ENCODE results near the gene MAGT1.
"Not testable (repeated sequence)": the region's sequence is repeated elsewhere in the genome, so short reads cannot be mapped to it uniquely, and the experiment has no call there.

Gene MAGT1

DNA sequence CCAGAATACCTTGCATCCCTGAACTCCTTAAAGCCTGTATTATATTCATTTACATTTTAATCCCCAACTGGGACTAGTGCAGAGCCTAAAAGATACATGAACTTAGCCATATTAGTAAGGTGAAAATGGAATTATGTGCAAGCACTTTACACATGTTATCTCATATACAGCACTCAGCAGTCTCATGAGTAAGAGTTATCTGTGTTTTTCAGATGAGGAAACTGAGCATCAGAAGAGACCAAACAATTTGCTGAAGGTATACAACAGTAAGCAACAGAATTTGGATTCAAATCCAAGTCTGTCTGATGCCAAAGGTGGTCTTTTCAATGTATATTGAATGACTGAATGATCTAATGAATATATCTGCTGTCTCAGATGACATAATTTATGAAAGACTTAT, 27.6 kb upstream of the MAGT1 start:
- Histone ChIP-seq H3K9ac (no peak overlapping the region), H3K4me3 (no peak overlapping the region), H3K36me3 (no peaks in the 10 kb centered on the region), H3K27me3 (peaks cover 32% of the 10 kb centered on the region), H3K27ac (no peak overlapping the region), H3K9me3 (peaks cover 7% of the 10 kb centered on the region; the same call in 1 of the 2 replicates), H3K4me1 (no peaks in the 10 kb centered on the region), H3K4me2 (no peak overlapping the region), H4K20me1 (peaks cover 9% of the 10 kb centered on the region)
- no peak for TF ChIP-seq Cebpa-rat (IDR thresholded peaks at IDR 0.05)

DNA sequence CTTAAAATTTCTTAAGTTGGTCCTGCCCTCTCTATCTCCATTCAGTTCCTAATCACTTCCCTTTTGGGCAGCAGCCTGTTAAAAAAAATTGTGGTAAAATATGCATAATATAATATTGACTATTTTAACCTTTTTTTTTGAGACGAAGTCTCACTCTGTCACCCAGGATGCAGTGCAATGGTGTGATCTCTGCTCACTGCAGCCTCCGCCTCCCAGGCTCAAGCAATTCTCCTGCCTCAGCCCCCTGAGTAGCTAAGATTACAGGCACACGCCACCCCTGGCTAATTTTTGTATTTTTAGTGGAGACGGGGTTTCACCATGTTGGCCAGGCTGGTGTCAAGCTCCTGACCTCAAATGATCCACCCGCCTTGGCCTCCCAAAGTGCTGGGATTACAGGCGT, 24.1 kb upstream of the MAGT1 start:
- H3K9me3 ChIP-seq, H3K27ac ChIP-seq, H4K20me1 ChIP-seq, H3K9ac ChIP-seq, H3K4me3 ChIP-seq, H3K4me1 ChIP-seq, H3K36me3 ChIP-seq, H3K4me2 ChIP-seq: not testable (repeated sequence)
- H3K27me3 ChIP-seq = peaks cover 38% of the 10 kb centered on the region

DNA sequence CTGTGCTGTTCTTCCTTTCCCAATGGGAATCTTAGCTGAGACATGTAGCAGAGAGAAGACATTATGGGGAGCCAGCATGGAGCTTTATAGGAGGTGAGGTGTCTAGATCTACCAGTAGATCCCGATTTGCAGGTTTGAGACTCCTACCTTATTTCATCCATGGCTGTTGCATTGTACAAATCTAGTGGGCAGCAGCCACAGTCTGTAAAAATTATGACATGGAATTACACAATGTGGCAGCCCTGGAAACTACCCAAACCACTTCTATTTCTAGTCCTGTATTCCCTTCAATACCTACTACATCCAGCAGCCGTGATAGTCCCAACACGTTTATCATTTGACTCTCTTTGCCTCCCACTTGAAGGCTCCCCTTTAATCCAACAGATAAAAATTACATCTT, 23.3 kb upstream of the MAGT1 start:
- peaks cover 7% of the 10 kb centered on the region; the same call in 1 of the 2 replicates for H3K9me3 ChIP-seq
- no peak overlapping the region for H3K4me3 ChIP-seq
- H4K20me1 ChIP-seq = peaks cover 6% of the 10 kb centered on the region; the same call in 1 of the 2 replicates
- no peaks in the 10 kb centered on the region for H3K36me3 ChIP-seq
- H3K4me1 ChIP-seq = no peaks in the 10 kb centered on the region
- no peak overlapping the region for H3K27ac ChIP-seq
- no peak overlapping the region for H3K4me2 ChIP-seq
- peaks cover 43% of the 10 kb centered on the region for H3K27me3 ChIP-seq
- H3K9ac ChIP-seq = no peak overlapping the region
- no peak for TF ChIP-seq Cebpa-rat (IDR thresholded peaks at IDR 0.05)

DNA sequence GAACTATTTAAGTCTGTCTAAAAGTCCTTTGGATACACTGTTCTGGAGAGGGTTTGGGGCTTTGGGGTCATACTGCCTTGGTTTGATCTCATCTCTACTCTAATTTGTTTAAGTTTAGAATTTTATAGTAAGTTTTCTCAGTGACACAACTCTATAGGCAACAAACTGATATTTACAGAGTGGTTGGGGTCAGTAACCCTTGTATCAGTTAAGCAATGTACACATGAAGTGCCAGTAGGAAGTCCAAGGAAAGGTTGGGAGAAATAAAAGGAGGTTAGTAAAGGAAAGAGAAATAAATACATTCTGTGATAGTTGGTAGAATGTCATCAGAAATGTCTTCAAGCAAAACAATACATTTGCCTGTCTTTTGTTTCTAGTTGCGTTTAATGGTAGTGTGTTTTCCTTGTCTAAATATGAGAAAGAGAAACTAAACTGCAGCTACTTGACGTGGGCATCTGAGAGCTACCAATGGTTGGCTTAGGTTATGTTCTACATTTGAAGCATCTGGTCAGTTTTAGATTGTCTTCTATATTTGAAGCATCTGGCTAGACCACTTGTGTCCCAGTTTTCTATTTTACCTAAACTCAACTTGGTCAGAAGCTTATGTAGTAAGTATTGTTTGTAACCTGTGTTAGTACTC, 22.2 kb upstream of the MAGT1 start:
- peaks cover 52% of the 10 kb centered on the region for H3K27me3 ChIP-seq
- no peaks in the 10 kb centered on the region for H3K36me3 ChIP-seq
- H3K4me2 ChIP-seq = no peak overlapping the region
- H4K20me1 ChIP-seq = peaks cover 6% of the 10 kb centered on the region; the same call in 1 of the 2 replicates
- no peak overlapping the region for H3K27ac ChIP-seq
- no peak overlapping the region for H3K4me3 ChIP-seq
- H3K4me1 ChIP-seq = peaks cover 9% of the 10 kb centered on the region
- H3K9me3 ChIP-seq = peaks cover 7% of the 10 kb centered on the region; the same call in 1 of the 2 replicates
- TF ChIP-seq Cebpa-rat (IDR thresholded peaks at IDR 0.05) = no peak
- no peak overlapping the region for H3K9ac ChIP-seq

DNA sequence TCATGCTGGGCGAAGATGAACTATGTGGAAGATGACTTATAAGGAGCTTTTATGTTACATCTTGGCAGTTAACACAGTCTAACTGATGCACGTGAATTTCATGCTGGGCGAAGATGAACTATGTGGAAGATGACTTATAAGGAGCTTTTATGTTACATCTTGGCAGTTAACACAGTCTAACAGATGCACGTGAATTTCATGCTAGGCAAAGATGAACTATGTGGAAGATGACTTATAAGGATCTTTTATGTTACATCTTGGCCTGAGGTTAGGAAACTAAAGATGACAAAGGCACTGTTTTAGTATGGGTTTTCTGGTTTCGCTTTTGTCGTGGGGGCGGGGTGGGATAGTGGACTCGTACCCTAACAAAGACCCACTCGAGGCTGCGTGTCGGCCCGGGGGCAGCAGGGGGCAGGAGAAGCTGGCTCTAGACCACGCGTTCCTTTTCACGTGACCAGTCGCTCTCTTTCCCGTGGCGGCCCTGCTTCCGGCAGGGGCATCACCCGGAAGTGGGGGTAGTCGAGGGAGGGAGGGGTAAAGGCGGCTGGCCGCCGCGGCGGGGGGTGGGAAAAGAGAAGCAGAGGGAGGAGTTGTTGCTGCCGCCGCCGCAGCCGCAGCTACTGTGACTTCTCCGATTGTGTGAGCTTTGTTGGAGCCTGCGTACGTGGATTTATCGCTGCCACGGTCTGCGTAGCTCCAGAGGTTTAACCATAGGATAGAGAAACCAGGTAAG, 15.0 kb upstream of the MAGT1 start, which contains the start of gene ATP7A:
Gene ATP7A, plus strand, starts transcription at position 586 of the 733 bp plus-strand sequence. CDS start 60,949 bp downstream, outside the sequence.
- peaks cover 48% of the 10 kb centered on the region; the same call in 1 of the 2 replicates for H3K27me3 ChIP-seq

DNA sequence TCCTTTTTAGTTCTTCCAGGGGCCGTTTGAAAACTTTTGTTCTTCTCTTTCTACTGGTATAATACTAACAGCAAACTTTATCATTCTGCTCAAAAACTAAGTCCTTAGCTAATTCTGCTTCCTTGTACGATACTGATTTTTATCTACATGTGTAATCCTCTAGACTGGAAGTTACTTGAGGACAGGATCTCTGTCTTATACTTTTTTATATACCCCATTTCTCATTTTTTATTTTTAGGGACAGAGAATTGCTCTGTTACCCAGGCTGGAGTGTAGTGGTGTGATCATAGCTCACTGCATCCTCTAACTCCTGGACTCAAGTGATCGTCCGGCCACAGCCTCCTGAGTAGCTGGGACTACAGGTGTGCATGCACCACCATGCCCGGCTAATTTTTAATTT, 6.3 kb upstream of the MAGT1 start:
- H3K27me3 ChIP-seq = peaks cover 21% of the 10 kb centered on the region; the same call in 1 of the 2 replicates
- peaks cover 26% of the 10 kb centered on the region for H3K36me3 ChIP-seq
- no peaks in the 10 kb centered on the region for H3K9me3 ChIP-seq
- peaks cover 13% of the 10 kb centered on the region; the same call in 1 of the 2 replicates for H3K4me1 ChIP-seq
- H3K9ac ChIP-seq = no peak overlapping the region; the same call in 1 of the 2 replicates
- H3K27ac ChIP-seq = no peak overlapping the region
- H4K20me1 ChIP-seq = peaks cover 18% of the 10 kb centered on the region
- peak overlapping the region; percentile 70; the same call in 1 of the 2 replicates for H3K4me3 ChIP-seq
- TF ChIP-seq Cebpa-rat (IDR thresholded peaks at IDR 0.05) = no peak
- H3K4me2 ChIP-seq = peak overlapping the region; percentile 67

More for the DNA sequence above, 15.0 kb upstream of the MAGT1 start, which contains the start of gene ATP7A:
- Histone ChIP-seq H3K4me1 (peaks cover 12% of the 10 kb centered on the region), H3K9me3 (no peaks in the 10 kb centered on the region), H3K4me3 (peak within 1 kb of the TSS; percentile 68), H3K9ac (peak within 1 kb of the TSS; percentile 80), H3K36me3 (peaks cover 7% of the 10 kb centered on the region; the same call in 1 of the 2 replicates), H4K20me1 (no peaks in the 10 kb centered on the region), H3K4me2 (peak within 1 kb of the TSS; percentile 77), H3K27ac (peak within 1 kb of the TSS; percentile 76)
- no peak for TF ChIP-seq Cebpa-rat (IDR thresholded peaks at IDR 0.05)

DNA sequence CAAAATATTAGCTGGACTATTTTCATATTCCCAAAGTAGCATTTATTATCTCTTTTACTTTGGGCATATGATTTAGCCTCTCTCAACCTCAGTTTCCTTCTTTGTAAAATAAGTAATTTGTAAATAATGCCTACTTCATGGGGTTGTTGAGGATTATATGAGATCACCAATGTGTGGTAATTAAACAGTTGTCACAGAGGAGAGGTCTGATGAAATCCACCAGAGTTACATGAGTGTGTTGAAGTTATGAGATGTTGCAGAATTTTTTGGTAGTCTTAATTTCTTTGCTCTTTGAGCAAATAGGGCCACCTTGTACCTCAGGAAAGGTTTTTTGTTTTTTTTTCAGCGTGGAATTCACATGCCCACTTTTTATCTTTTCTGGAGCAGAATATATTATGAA, 5.5 kb upstream of the MAGT1 start:
- no peaks in the 10 kb centered on the region for H3K9me3 ChIP-seq
- H4K20me1 ChIP-seq = peaks cover 18% of the 10 kb centered on the region
- peaks cover 13% of the 10 kb centered on the region; the same call in 1 of the 2 replicates for H3K4me1 ChIP-seq
- H3K4me3 ChIP-seq = peak overlapping the region; percentile 70
- H3K27ac ChIP-seq = no peak overlapping the region
- H3K4me2 ChIP-seq = peak overlapping the region; percentile 67
- H3K36me3 ChIP-seq = peaks cover 22% of the 10 kb centered on the region
- peak overlapping the region; percentile 81 for H3K9ac ChIP-seq
- no peak for TF ChIP-seq Cebpa-rat (IDR thresholded peaks at IDR 0.05)
- H3K27me3 ChIP-seq = peaks cover 21% of the 10 kb centered on the region; the same call in 1 of the 2 replicates

DNA sequence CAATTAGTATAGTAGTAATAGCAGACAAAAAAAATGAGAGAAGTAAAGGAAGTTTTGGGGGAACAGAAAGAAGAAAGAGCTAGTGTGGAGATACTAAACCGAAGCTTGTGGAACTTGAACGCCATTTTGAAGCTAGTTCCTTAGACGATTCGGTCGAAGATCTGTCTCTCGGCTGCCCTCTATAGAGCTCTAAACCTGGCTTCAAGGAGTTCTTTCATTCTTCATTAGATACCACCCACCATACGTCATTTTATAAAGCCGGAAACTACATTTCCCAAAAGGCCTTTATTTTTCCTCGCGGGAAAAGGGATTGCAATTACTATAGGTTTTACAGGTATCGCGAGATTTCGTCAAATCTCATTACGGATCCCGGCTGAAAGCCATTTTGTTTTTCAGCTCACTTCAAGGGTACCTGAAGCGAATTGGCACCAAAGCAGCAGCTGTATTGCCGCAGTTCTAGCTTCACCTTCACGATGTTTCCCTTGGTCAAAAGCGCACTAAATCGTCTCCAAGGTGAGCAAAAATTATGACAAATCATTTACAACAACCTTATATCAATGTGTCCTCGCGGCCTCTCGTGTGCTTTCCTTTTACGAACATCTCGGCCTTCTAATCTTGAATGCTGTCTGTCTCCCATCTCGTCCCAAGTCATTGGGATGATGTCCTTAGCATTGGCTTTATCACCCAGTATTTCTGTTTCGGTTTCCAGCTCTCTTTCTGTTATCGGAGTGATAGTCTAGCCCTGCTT, 4.0 kb upstream of the MAGT1 start, which contains the start of gene COX7B:
Gene COX7B, plus strand, starts transcription at position 388 of the 748 bp plus-strand sequence. Its CDS starts 86 bp downstream, at position 474.
- peaks cover 13% of the 10 kb centered on the region; the same call in 1 of the 2 replicates for H3K4me1 ChIP-seq
- H3K4me3 ChIP-seq = peak within 1 kb of the TSS; percentile 70
- TF ChIP-seq Cebpa-rat (IDR thresholded peaks at IDR 0.05) = no peak
- H3K9ac ChIP-seq = peak within 1 kb of the TSS; percentile 81
- peaks cover 21% of the 10 kb centered on the region; the same call in 1 of the 2 replicates for H3K27me3 ChIP-seq
- H3K27ac ChIP-seq = peak within 1 kb of the TSS; percentile 79
- H4K20me1 ChIP-seq = peaks cover 18% of the 10 kb centered on the region
- no peaks in the 10 kb centered on the region for H3K9me3 ChIP-seq
- H3K4me2 ChIP-seq = peak within 1 kb of the TSS; percentile 67
- H3K36me3 ChIP-seq = peaks cover 18% of the 10 kb centered on the region

DNA sequence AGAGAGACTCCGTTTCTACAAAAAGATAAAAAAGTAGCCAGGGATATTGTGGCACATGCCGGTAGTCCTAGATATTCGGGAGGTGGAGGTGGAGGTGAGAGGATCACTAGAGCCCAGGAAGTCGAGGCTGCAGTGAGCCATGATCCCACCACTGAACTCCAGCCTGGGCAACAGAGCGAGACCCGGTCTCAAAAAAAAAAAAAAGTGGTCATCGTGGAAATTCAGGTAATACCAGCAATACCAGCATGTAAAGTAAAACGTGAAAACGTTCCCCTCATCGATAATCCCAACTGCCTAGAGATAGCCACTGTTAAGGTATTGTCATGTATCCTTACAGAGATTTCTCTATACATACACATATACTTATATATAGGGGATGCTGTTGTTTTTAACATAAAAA, 1.5 kb downstream of the MAGT1 start:
- TF ChIP-seq Cebpa-rat (IDR thresholded peaks at IDR 0.05) = no peak
- H3K4me1 ChIP-seq = peaks cover 11% of the 10 kb centered on the region
- H3K27me3 ChIP-seq = peaks cover 12% of the 10 kb centered on the region; the same call in 1 of the 2 replicates
- peaks cover 3% of the 10 kb centered on the region; the same call in 1 of the 2 replicates for H3K9me3 ChIP-seq
- peaks cover 4% of the 10 kb centered on the region; the same call in 1 of the 2 replicates for H3K36me3 ChIP-seq
- H3K4me3 ChIP-seq = peak overlapping the region; percentile 73
- no peak overlapping the region for H3K9ac ChIP-seq
- H3K27ac ChIP-seq = no peak overlapping the region
- peak overlapping the region; percentile 67 for H3K4me2 ChIP-seq
- H4K20me1 ChIP-seq = peaks cover 22% of the 10 kb centered on the region
